HG03095 (cell line): ENCODE measurements around the gene SPRYD4.
"Not testable (repeated sequence)": the region's sequence is repeated elsewhere in the genome, so short reads cannot be mapped to it uniquely, and the experiment has no call there.

Source experiments
- ATAC-seq: cut with Tn5 transposase; IDR thresholded peaks from one replicate; pipeline ENCODE4 v1.9.1; 2021; ENCODE audit warnings: moderate library complexity; ENCODE audit not compliant: unreplicated experiment

The SPRYD4 gene

GRCh38 chr12:56476143-56476542, 7.8 kb downstream of the SPRYD4 start:
- no peak for ATAC-seq

- no peak for ATAC-seq
Observed at GRCh38 chr12:56476972-56477432, 8.6 kb downstream of the SPRYD4 start.

- no peak for ATAC-seq
Observed at GRCh38 chr12:56477521-56478225, 9.3 kb downstream of the SPRYD4 start.

- no peak for ATAC-seq
Observed at GRCh38 chr12:56479625-56480024, 11.2 kb downstream of the SPRYD4 start.

GRCh38 chr12:56484566-56484965, 16.2 kb downstream of the SPRYD4 start:
- ATAC-seq, result no peak

GRCh38 chr12:56486694-56487093, 18.3 kb downstream of the SPRYD4 start:
- no peak for ATAC-seq

- peak; percentile 21 for ATAC-seq
Observed at GRCh38 chr12:56487448-56488040, 19.2 kb downstream of the SPRYD4 start.

- ATAC-seq, result peak; percentile 93
Observed at GRCh38 chr12:56488041-56488955, 19.9 kb downstream of the SPRYD4 start, which contains the start of gene GLS2. TSS of gene GLS2 (minus strand) at chr12:56488161. CDS start at chr12:56488118, 43 bp downstream.

GRCh38 chr12:56490360-56490759, 22.0 kb downstream of the SPRYD4 start:
- ATAC-seq, result no peak

GRCh38 chr12:56493409-56494105, 25.2 kb downstream of the SPRYD4 start:
- not testable (repeated sequence) for ATAC-seq

- ATAC-seq, result not testable (repeated sequence)
Observed at GRCh38 chr12:56494106-56494415, 25.7 kb downstream of the SPRYD4 start.

GRCh38 chr12:56494481-56494880, 26.1 kb downstream of the SPRYD4 start:
- not testable (repeated sequence) for ATAC-seq

- ATAC-seq, result not testable (repeated sequence)
Observed at GRCh38 chr12:56496704-56497103, 28.3 kb downstream of the SPRYD4 start.

GRCh38 chr12:56498126-56498902, 29.9 kb downstream of the SPRYD4 start:
- ATAC-seq, result not testable (repeated sequence)

- ATAC-seq, result not testable (repeated sequence)
Observed at GRCh38 chr12:56499452-56499851, 31.1 kb downstream of the SPRYD4 start.

- not testable (repeated sequence) for ATAC-seq
Observed at GRCh38 chr12:56499879-56500278, 31.5 kb downstream of the SPRYD4 start.

GRCh38 chr12:56510786-56511185, 42.4 kb downstream of the SPRYD4 start:
- ATAC-seq, result no peak

- not testable (repeated sequence) for ATAC-seq
Observed at GRCh38 chr12:56514014-56514318, 45.6 kb downstream of the SPRYD4 start.

- no peak for ATAC-seq
Observed at GRCh38 chr12:56517854-56518253, 49.5 kb downstream of the SPRYD4 start.

- no peak for ATAC-seq
Observed at GRCh38 chr12:56518570-56518969, 50.2 kb downstream of the SPRYD4 start.
